H1 (cell line): ENCODE data around the gene COL4A1. TPM values are rescaled to one million over a fixed set of nuclear protein-coding genes. Genes with fewer than 3 reads are reported as not detected.

Source experiments
- BACH1 ChIP-seq: IDR thresholded peaks from 2 replicates; pipeline ENCODE4 v1.6.1; 2012; ENCODE audit warnings: low read length, improper control_type of control experiment
- BCL11A ChIP-seq, 2 experiments: IDR thresholded peaks; one replicate each; pipeline ENCODE4 v1.6.1; 2011; ENCODE audit warnings: low read depth in 2 of 2, low read length in 2 of 2, mild to moderate bottlenecking in 2 of 2
- CHD7 ChIP-seq: fragments of 300-600 bp; sonication (generic); IDR thresholded peaks from 2 replicates; pipeline ENCODE4 v1.7.1; 2012; ENCODE audit warnings: low read length, moderate library complexity, mild to moderate bottlenecking, inconsistent platforms; ENCODE audit not compliant: insufficient replicate concordance
- CREB1 ChIP-seq: IDR thresholded peaks from 2 replicates; pipeline ENCODE4 v1.6.1; 2012; ENCODE audit warnings: inconsistent platforms
- CTBP2 ChIP-seq: IDR thresholded peaks from 2 replicates; pipeline ENCODE4 v1.7.0; 2011; ENCODE audit warnings: borderline replicate concordance, mild to moderate bottlenecking, moderate library complexity, mixed read lengths, low read length; ENCODE audit not compliant: insufficient read depth, insufficient read length
- HDAC6 ChIP-seq: IDR thresholded peaks from one replicate; pipeline ENCODE4 v1.7.1; 2012; ENCODE audit warnings: low read depth, mild to moderate bottlenecking, inconsistent platforms, low read length, moderate library complexity
- MAFK ChIP-seq: IDR thresholded peaks from 2 replicates; pipeline ENCODE4 v1.6.1; 2012; ENCODE audit warnings: low read depth, mild to moderate bottlenecking, improper control_type of control experiment, low read length
- MAX ChIP-seq: IDR thresholded peaks from 2 replicates; pipeline ENCODE4 v1.6.1; 2012; ENCODE audit warnings: inconsistent platforms
- SP1 ChIP-seq: IDR thresholded peaks from 2 replicates; pipeline ENCODE4 v1.6.1; 2011; ENCODE audit warnings: low read depth, low read length
- SUZ12 ChIP-seq: fragments of 200-600 bp; sonication (generic); IDR thresholded peaks from 2 replicates; pipeline ENCODE4 v1.6.1; 2012; ENCODE audit warnings: mild to moderate bottlenecking, inconsistent platforms, low read length, moderate library complexity, mixed read lengths
- TAF1 ChIP-seq: IDR thresholded peaks from 2 replicates; pipeline ENCODE4 v1.6.1; 2011; ENCODE audit warnings: mild to moderate bottlenecking, low read depth, low read length
- ZNF274 ChIP-seq: IDR thresholded peaks from 2 replicates; pipeline ENCODE4 v1.7.0; 2012; ENCODE audit warnings: low read length, borderline replicate concordance; ENCODE audit errors: extremely low read depth
- polyA plus RNA-seq, 7 experiments: library from polyadenylated mRNA; depleted of rRNA in 3 of 7; stranded (reverse) in 5 of 7; unstranded in 2 of 7; fragments of >200 nt in 5 of 7; fragments of 200-250 nt in 2 of 7; gene quantifications; 1 replicate in 5 of 7; 2 replicates in 1 of 7; 4 replicates in 1 of 7; pipeline versions ENCODE4 v1.2.1 to v1.2.3, GENCODE V29; 2011 to 2013; ENCODE audit warnings: missing spikeins in 2 of 7, mixed read lengths in 2 of 7
- total RNA-seq: library from RNA; stranded (reverse); fragmentation: NEBNext Ultra II Directional; extraction: Animal tissue kit (Norgen Biotek cat#: 25700); gene quantifications from 2 replicates; pipeline ENCODE4 v1.2.1, GENCODE V29; 2021

COL4A1 gene
- total and polyA plus RNA-seq, 2 of the 8 experiments (the other 6 are each of a cell fraction or from before 2014, with no cell fraction given) = 30.7 to 82.0 TPM

- TF ChIP-seq CHD7 (no peak), CREB1 (no peak), BACH1 (no peak), ZNF274 (no peak), MAFK (no peak), CTBP2 (no peak), MAX (no peak), TAF1 (no peak), BCL11A (IDR thresholded peaks at IDR 0.05; ENCODE audit: low read depth in 2 of 2, low read length in 2 of 2) (no peak), HDAC6 (no peak), SUZ12 (no peak), SP1 (no peak)
- TF ChIP-seq, all 59 proteins: peak for 0
Measured at GRCh38 chr13:110304256-110304655, 2.7 kb downstream of the COL4A1 start (continued).
